ENCODE data around the gene CARD14.

Gene CARD14

GRCh38 chr17:80169784-80170500 is at the start of gene CARD14:
CARD14 (plus strand) TSS chr17:80170030; CDS start chr17:80181439, 11,409 bp downstream.
- Histone ChIP-seq H3K4me1 (ENCODE audit: control insufficient read depth in 1 of 2, insufficient read depth in 2 of 2, low read length in 2 of 2) (no peaks in the 10 kb centered on the region), H3K36me3 (ENCODE audit: control insufficient read depth in 1 of 2, insufficient read depth in 2 of 2, low read length in 2 of 2) (no peaks in the 10 kb centered on the region), H3K27me3 (ENCODE audit: low read depth, low read length) (no peaks in the 10 kb centered on the region), H3K27ac (ENCODE audit: low read length) (no peak within 1 kb of the TSS), H3K9me3 (ENCODE audit: control insufficient read depth in 1 of 2, low read length in 2 of 2) (no peaks in the 10 kb centered on the region), H3K4me3 (ENCODE audit: low read depth in 1 of 2, low read length in 2 of 2) (no peak within 1 kb of the TSS)

GRCh38 chr17:80122026-80122575 is 47.7 kb upstream of the CARD14 start:
- Histone ChIP-seq H3K4me3 (ENCODE audit: low read depth in 1 of 2, low read length in 2 of 2) (no peak overlapping the region), H3K9me3 (ENCODE audit: control insufficient read depth in 1 of 2, low read length in 2 of 2) (no peaks in the 10 kb centered on the region), H3K36me3 (ENCODE audit: control insufficient read depth in 1 of 2, insufficient read depth in 2 of 2, low read length in 2 of 2) (peaks cover 0 to 9% of the 10 kb centered on the region in 2 donors), H3K27ac (ENCODE audit: low read length) (no peak overlapping the region), H3K4me1 (ENCODE audit: control insufficient read depth in 1 of 2, insufficient read depth in 2 of 2, low read length in 2 of 2) (peaks cover 0 to 4% of the 10 kb centered on the region in 2 donors), H3K27me3 (ENCODE audit: low read depth, low read length) (no peaks in the 10 kb centered on the region)

GRCh38 chr17:80122926-80123505 is 46.8 kb upstream of the CARD14 start:
- H3K27ac ChIP-seq (ENCODE audit: low read length) = no peak overlapping the region
- H3K4me3 ChIP-seq (ENCODE audit: low read depth in 1 of 2, low read length in 2 of 2) = no peak overlapping the region
- no peaks in the 10 kb centered on the region for H3K27me3 ChIP-seq (ENCODE audit: low read depth, low read length)
- no peaks in the 10 kb centered on the region for H3K9me3 ChIP-seq (ENCODE audit: control insufficient read depth in 1 of 2, low read length in 2 of 2)
- H3K4me1 ChIP-seq (ENCODE audit: control insufficient read depth in 1 of 2, insufficient read depth in 2 of 2, low read length in 2 of 2) = peaks cover 0 to 4% of the 10 kb centered on the region in 2 donors
- peaks cover 0 to 7% of the 10 kb centered on the region in 2 donors for H3K36me3 ChIP-seq (ENCODE audit: control insufficient read depth in 1 of 2, insufficient read depth in 2 of 2, low read length in 2 of 2)

GRCh38 chr17:80123791-80124190 is 46.0 kb upstream of the CARD14 start:
- H3K27me3 ChIP-seq (ENCODE audit: low read depth, low read length) = no peaks in the 10 kb centered on the region
- H3K4me3 ChIP-seq (ENCODE audit: low read depth in 1 of 2, low read length in 2 of 2) = no peak overlapping the region
- H3K4me1 ChIP-seq (ENCODE audit: control insufficient read depth in 1 of 2, insufficient read depth in 2 of 2, low read length in 2 of 2) = peaks cover 0 to 4% of the 10 kb centered on the region in 2 donors
- no peaks in the 10 kb centered on the region for H3K9me3 ChIP-seq (ENCODE audit: control insufficient read depth in 1 of 2, low read length in 2 of 2)
- no peaks in the 10 kb centered on the region for H3K36me3 ChIP-seq (ENCODE audit: control insufficient read depth in 1 of 2, insufficient read depth in 2 of 2, low read length in 2 of 2)
- no peak overlapping the region for H3K27ac ChIP-seq (ENCODE audit: low read length)

GRCh38 chr17:80124351-80124981 is 45.4 kb upstream of the CARD14 start:
- Histone ChIP-seq H3K4me1 (ENCODE audit: control insufficient read depth in 1 of 2, insufficient read depth in 2 of 2, low read length in 2 of 2) (peaks cover 0 to 4% of the 10 kb centered on the region in 2 donors), H3K36me3 (ENCODE audit: control insufficient read depth in 1 of 2, insufficient read depth in 2 of 2, low read length in 2 of 2) (no peaks in the 10 kb centered on the region), H3K27ac (ENCODE audit: low read length) (no peak overlapping the region), H3K9me3 (ENCODE audit: control insufficient read depth in 1 of 2, low read length in 2 of 2) (no peaks in the 10 kb centered on the region), H3K4me3 (ENCODE audit: low read depth in 1 of 2, low read length in 2 of 2) (no peak overlapping the region), H3K27me3 (ENCODE audit: low read depth, low read length) (no peaks in the 10 kb centered on the region)

- Histone ChIP-seq H3K27me3 (ENCODE audit: low read depth, low read length) (no peaks in the 10 kb centered on the region), H3K4me1 (ENCODE audit: control insufficient read depth in 1 of 2, insufficient read depth in 2 of 2, low read length in 2 of 2) (peaks cover 0 to 4% of the 10 kb centered on the region in 2 donors), H3K36me3 (ENCODE audit: control insufficient read depth in 1 of 2, insufficient read depth in 2 of 2, low read length in 2 of 2) (no peaks in the 10 kb centered on the region), H3K9me3 (ENCODE audit: control insufficient read depth in 1 of 2, low read length in 2 of 2) (no peaks in the 10 kb centered on the region), H3K4me3 (ENCODE audit: low read depth in 1 of 2, low read length in 2 of 2) (no peak overlapping the region), H3K27ac (ENCODE audit: low read length) (no peak overlapping the region)
Observed at GRCh38 chr17:80125656-80126448, 44.0 kb upstream of the CARD14 start.

GRCh38 chr17:80126449-80126715 is 43.4 kb upstream of the CARD14 start:
- H3K9me3 ChIP-seq (ENCODE audit: control insufficient read depth in 1 of 2, low read length in 2 of 2) = no peaks in the 10 kb centered on the region
- H3K27ac ChIP-seq (ENCODE audit: low read length) = no peak overlapping the region
- H3K27me3 ChIP-seq (ENCODE audit: low read depth, low read length) = no peaks in the 10 kb centered on the region
- H3K4me3 ChIP-seq (ENCODE audit: low read depth in 1 of 2, low read length in 2 of 2) = no peak overlapping the region
- no peaks in the 10 kb centered on the region for H3K36me3 ChIP-seq (ENCODE audit: control insufficient read depth in 1 of 2, insufficient read depth in 2 of 2, low read length in 2 of 2)
- peaks cover 0 to 4% of the 10 kb centered on the region in 2 donors for H3K4me1 ChIP-seq (ENCODE audit: control insufficient read depth in 1 of 2, insufficient read depth in 2 of 2, low read length in 2 of 2)

- Histone ChIP-seq H3K36me3 (ENCODE audit: control insufficient read depth in 1 of 2, insufficient read depth in 2 of 2, low read length in 2 of 2) (peaks cover 12 to 15% of the 10 kb centered on the region in 2 donors), H3K4me3 (ENCODE audit: low read depth in 1 of 2, low read length in 2 of 2) (no peak overlapping the region), H3K27ac (ENCODE audit: low read length) (no peak overlapping the region), H3K9me3 (ENCODE audit: control insufficient read depth in 1 of 2, low read length in 2 of 2) (no peaks in the 10 kb centered on the region), H3K4me1 (ENCODE audit: control insufficient read depth in 1 of 2, insufficient read depth in 2 of 2, low read length in 2 of 2) (peaks cover 0 to 4% of the 10 kb centered on the region in 2 donors), H3K27me3 (ENCODE audit: low read depth, low read length) (no peaks in the 10 kb centered on the region)
Observed at GRCh38 chr17:80129006-80129565, 40.7 kb upstream of the CARD14 start.

GRCh38 chr17:80130992-80131391 is 38.8 kb upstream of the CARD14 start:
- no peak overlapping the region for H3K27ac ChIP-seq (ENCODE audit: low read length)
- H3K9me3 ChIP-seq (ENCODE audit: control insufficient read depth in 1 of 2, low read length in 2 of 2) = no peaks in the 10 kb centered on the region
- H3K4me1 ChIP-seq (ENCODE audit: control insufficient read depth in 1 of 2, insufficient read depth in 2 of 2, low read length in 2 of 2) = no peaks in the 10 kb centered on the region

GRCh38 chr17:80132906-80133625 is 36.8 kb upstream of the CARD14 start:
- Histone ChIP-seq H3K4me1 (ENCODE audit: control insufficient read depth in 1 of 2, insufficient read depth in 2 of 2, low read length in 2 of 2) (no peaks in the 10 kb centered on the region), H3K27ac (ENCODE audit: low read length) (no peak overlapping the region), H3K9me3 (ENCODE audit: control insufficient read depth in 1 of 2, low read length in 2 of 2) (no peaks in the 10 kb centered on the region), H3K27me3 (ENCODE audit: low read depth, low read length) (no peaks in the 10 kb centered on the region), H3K4me3 (ENCODE audit: low read depth in 1 of 2, low read length in 2 of 2) (no peak overlapping the region), H3K36me3 (ENCODE audit: control insufficient read depth in 1 of 2, insufficient read depth in 2 of 2, low read length in 2 of 2) (peaks cover 41 to 54% of the 10 kb centered on the region in 2 donors)

More at GRCh38 chr17:80130992-80131391, 38.8 kb upstream of the CARD14 start:
- Histone ChIP-seq H3K4me3 (ENCODE audit: low read depth in 1 of 2, low read length in 2 of 2) (no peak overlapping the region), H3K27me3 (ENCODE audit: low read depth, low read length) (no peaks in the 10 kb centered on the region), H3K36me3 (ENCODE audit: control insufficient read depth in 1 of 2, insufficient read depth in 2 of 2, low read length in 2 of 2) (peaks cover 22 to 33% of the 10 kb centered on the region in 2 donors)
